ELR (cell line): ENCODE measurements around the gene ALDOB.

Experiments
- DNase-seq: peaks from one replicate; pipeline ENCODE4 v3.0.0-alpha.2; 2015; ENCODE audit warnings: low read depth

Gene ALDOB

GRCh38 chr9:101383361-101383760 lies 52.2 kb downstream of the ALDOB start:
- no peak for DNase-seq

DNA sequence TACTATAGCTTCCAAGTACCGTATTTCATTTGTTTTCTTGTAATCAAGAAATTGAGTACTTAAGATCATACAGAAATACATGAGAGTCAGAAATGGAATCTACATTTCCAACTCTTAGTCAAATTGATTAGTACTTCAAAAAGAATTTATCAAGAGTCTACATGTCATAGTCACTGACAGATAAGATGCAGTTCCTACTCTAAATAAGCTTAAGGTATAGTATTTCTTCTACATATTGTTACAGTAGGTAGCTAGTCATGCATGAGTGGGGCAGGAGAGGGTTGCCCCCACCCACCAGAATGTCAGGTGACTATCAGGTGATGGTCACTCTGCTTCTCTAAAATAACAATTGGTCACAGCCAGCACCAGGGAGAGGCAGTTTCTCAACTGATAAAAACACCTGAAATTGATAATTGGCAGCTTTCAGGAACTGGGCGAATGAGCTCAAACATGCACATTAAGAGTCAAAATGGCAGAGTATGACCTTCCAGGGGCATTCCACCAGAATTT lies 53.7 kb downstream of the ALDOB start:
- no peak for DNase-seq

- DNase-seq = no peak
These were observed 54.5 kb downstream of the ALDOB start for GRCh38 chr9:101381118-101381517.

DNA sequence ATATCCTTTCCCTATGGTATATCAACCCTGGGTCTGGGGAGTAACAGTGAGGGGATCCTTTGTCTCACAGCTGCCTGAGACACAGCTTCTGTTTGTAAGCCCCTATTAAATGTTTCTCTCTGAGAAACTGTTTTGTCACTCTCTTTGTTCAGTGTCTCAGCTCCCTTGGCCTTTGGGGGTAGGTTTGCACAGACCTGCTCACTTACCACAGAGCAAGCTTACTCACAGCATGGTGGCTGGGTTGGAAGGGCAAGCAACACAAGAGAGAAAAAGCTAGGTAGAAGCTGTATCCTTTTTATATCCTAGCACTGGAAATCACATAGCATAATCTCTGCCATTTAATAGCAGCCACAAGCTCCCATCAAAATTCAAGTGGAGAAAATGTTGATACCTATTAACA lies 55.3 kb downstream of the ALDOB start:
- DNase-seq = no peak

DNA sequence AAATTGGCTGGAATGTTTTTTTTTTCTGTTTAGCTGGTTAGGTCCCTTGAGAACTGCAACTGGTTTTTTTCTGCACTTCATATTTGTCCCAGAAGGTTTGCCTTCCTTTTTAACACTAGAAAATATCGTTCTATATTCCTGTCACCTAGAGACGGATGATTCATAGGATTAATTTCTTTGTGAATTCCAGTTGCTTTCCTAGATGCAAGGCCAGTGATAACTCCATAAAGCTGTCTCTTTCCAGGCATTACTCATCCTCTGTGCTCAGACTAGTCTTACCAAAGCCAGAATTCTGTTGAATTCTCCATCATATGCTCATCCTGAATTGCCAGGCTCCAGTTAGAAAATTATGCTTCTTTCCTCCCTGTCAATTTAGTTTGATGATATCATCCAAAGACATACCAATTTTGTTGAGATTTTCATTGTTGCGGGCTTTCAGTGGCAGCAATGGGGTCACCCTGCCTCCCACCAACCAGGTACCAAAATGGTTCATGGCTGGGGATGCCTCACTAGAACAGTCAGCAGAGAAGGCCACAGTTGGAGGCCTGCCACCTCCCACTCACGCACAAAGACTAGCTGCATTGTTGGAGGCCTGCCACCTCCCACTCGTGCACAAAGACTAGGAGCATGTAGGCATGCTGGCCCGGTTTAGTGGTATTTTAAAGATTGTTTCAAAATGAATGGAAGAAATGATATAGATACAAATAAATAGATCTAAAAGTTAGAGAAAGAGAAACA lies 59.3 kb downstream of the ALDOB start:
- peak; percentile 81 for DNase-seq

GRCh38 chr9:101375546-101375945 lies 60.0 kb downstream of the ALDOB start:
- DNase-seq = no peak

DNA sequence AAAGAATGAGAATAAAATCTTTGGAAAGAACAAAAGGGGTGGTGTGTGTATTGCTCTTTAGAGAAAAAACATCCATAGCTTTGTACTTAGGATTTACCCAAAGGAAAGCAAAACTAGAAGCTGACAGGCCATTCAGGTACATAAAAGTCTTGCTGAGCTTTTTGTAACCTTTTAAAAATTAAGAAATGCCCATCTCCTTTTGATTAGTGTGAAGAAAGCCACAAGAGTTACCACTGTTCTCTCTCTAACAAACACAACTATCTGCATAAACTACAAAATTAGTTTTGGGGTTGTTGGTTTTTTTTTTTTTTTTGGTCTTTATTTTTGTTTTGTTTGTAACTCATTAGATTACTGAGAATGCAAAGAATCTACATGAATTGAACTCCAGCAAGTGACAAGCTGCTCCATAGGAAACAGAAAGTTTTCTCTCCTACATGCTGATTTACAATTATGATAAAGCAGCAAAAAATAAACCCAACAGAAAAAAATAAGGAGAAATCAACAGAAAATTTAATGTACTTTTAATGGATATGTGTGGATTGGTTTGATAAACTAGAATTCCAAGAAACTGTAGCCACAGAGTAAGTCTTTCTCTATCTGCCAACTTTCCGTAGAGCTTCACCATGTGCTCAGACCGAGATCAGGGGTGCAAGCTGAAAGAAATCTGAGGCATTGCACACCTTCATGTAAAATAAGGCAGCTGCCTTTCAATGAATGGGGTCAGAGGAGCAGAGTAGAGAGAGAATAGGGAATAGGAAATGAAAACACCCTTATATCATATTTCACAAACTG lies 63.1 kb downstream of the ALDOB start:
- DNase-seq = no peak

DNA sequence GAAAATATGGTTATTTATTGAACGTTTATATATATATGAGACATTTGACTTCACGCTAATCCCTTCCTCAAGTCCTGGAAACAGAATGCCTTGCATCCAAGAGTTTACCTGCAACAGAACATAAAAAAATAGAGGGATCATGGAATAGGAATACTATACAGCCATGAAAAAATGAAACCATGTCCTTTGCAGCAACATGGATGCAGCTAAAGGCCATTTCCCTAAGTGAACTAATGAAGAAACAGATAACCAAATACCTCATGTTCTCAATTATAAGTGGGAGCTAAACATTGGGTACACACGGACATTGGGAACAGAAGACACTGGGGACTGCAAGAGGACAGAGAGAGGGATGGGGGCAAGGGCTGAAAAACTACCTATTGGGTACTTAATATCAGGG lies 63.8 kb downstream of the ALDOB start:
- DNase-seq = no peak
